DND-41 (cell line): ENCODE data around the gene H1-8.

Source experiments
- ATAC-seq: fragments of 200-7000 bp; cut with Tn5 transposase; 3 replicates; pipeline ENCODE4 v1.9.1; 2021; ENCODE audit warnings: low read depth; ENCODE audit not compliant: insufficient read depth
- DNase-seq: peaks from one replicate; pipeline ENCODE4 v3.0.0-alpha.2; 2020
- H2AFZ ChIP-seq: 2 replicates; pipeline ENCODE4 v1.6.0; 2012; ENCODE audit warnings: low read depth, low read length
- H3K27ac ChIP-seq: 2 replicates; pipeline ENCODE4 v1.5.1; 2012; ENCODE audit warnings: low read length, inconsistent platforms
- H3K27me3 ChIP-seq: fragments of 200-600 bp; sonication (generic); 2 replicates; pipeline ENCODE4 v1.6.0; 2012; ENCODE audit warnings: low read length, mild to moderate bottlenecking, inconsistent platforms; ENCODE audit not compliant: insufficient read depth, poor library complexity
- H3K36me3 ChIP-seq: 2 replicates; pipeline ENCODE4 v1.5.1; 2012; ENCODE audit warnings: low read length, inconsistent platforms; ENCODE audit not compliant: insufficient read depth
- H3K4me1 ChIP-seq: 2 replicates; pipeline ENCODE4 v1.5.1; 2012; ENCODE audit warnings: mild to moderate bottlenecking, low read length; ENCODE audit not compliant: insufficient read depth
- H3K4me2 ChIP-seq: 2 replicates; pipeline ENCODE4 v1.6.0; 2012; ENCODE audit warnings: mild to moderate bottlenecking, moderate library complexity, low read length, inconsistent platforms; ENCODE audit not compliant: insufficient read depth
- H3K4me3 ChIP-seq, 2 experiments: fragments of 200-600 bp in 1 of 2; shearing (Covaris generic) in 1 of 2; 2 replicates each; pipeline ENCODE4 v1.5.1; 2012 to 2016; ENCODE audit warnings: inconsistent platforms in 2 of 2, low read length in 2 of 2, mild to moderate bottlenecking in 2 of 2, low read depth in 1 of 2, moderate library complexity in 1 of 2
- H3K79me2 ChIP-seq: 2 replicates; pipeline ENCODE4 v1.6.0; 2012; ENCODE audit warnings: low read length, inconsistent platforms; ENCODE audit not compliant: insufficient read depth
- H3K9ac ChIP-seq: 2 replicates; pipeline ENCODE4 v1.6.0; 2012; ENCODE audit warnings: low read depth, mild to moderate bottlenecking, inconsistent platforms, low read length, moderate library complexity
- H3K9me3 ChIP-seq: 2 replicates; pipeline ENCODE4 v1.5.1; 2012; ENCODE audit warnings: low read length, moderate library complexity, mild to moderate bottlenecking, inconsistent platforms; ENCODE audit not compliant: insufficient read depth, severe bottlenecking
- H4K20me1 ChIP-seq: 2 replicates; pipeline ENCODE4 v1.6.0; 2012; ENCODE audit warnings: low read length; ENCODE audit not compliant: insufficient read depth
- EZH2 ChIP-seq: IDR thresholded peaks from 3 replicates; pipeline ENCODE4 v1.6.1; 2012; ENCODE audit warnings: borderline replicate concordance, low read depth, mild to moderate bottlenecking, moderate library complexity, low read length, inconsistent platforms; ENCODE audit not compliant: severe bottlenecking
- TF ChIP-seq, protein P1 (sequence below): IDR thresholded peaks from 2 replicates; pipeline ENCODE4 v1.5.1; 2012; ENCODE audit warnings: borderline replicate concordance, low read length, moderate library complexity, mild to moderate bottlenecking; ENCODE audit not compliant: poor library complexity, severe bottlenecking; ENCODE audit errors: extremely low read depth

Gene H1-8

DNA sequence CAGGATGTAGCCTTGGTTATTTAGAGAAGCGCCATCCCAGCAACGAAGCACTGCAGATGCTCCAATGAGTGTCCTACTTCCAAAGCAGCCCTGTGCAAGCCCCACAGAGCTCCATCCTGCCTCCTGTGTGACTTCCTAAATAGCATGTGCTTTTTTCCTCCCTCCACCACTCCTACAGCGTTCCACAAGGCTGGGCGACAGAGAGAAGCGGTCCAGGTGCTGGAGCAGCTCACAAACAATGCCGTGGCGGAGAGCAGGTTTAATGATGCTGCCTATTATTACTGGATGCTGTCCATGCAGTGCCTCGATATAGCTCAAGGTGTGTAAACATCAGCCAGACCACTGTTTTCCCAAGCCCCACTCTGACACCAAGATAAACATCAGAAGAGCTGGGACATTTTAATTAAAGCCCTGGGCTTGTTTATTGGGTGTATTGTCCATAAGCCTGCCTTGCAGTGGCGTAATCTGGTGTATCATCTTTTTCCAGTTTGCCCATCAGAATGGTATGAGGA is 36.7 kb upstream of the H1-8 start:
- H3K9ac ChIP-seq: no peak overlapping the region
- TF ChIP-seq EZH2: no peak
- TF ChIP-seq, protein P1, sequence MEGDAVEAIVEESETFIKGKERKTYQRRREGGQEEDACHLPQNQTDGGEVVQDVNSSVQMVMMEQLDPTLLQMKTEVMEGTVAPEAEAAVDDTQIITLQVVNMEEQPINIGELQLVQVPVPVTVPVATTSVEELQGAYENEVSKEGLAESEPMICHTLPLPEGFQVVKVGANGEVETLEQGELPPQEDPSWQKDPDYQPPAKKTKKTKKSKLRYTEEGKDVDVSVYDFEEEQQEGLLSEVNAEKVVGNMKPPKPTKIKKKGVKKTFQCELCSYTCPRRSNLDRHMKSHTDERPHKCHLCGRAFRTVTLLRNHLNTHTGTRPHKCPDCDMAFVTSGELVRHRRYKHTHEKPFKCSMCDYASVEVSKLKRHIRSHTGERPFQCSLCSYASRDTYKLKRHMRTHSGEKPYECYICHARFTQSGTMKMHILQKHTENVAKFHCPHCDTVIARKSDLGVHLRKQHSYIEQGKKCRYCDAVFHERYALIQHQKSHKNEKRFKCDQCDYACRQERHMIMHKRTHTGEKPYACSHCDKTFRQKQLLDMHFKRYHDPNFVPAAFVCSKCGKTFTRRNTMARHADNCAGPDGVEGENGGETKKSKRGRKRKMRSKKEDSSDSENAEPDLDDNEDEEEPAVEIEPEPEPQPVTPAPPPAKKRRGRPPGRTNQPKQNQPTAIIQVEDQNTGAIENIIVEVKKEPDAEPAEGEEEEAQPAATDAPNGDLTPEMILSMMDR: no peak
- H3K9me3 ChIP-seq: no peaks in the 10 kb centered on the region
- DNase-seq (no peak), ATAC-seq (no peak)
- no peak overlapping the region for H3K4me2 ChIP-seq
- no peaks in the 10 kb centered on the region for H3K27me3 ChIP-seq
- H3K4me1 ChIP-seq: no peaks in the 10 kb centered on the region
- H3K36me3 ChIP-seq: peaks cover 50% of the 10 kb centered on the region
- no peak overlapping the region for H2AFZ ChIP-seq
- H3K4me3 ChIP-seq: no peak overlapping the region
- no peaks in the 10 kb centered on the region for H3K79me2 ChIP-seq
- H4K20me1 ChIP-seq: no peaks in the 10 kb centered on the region
- H3K27ac ChIP-seq: no peak overlapping the region

DNA sequence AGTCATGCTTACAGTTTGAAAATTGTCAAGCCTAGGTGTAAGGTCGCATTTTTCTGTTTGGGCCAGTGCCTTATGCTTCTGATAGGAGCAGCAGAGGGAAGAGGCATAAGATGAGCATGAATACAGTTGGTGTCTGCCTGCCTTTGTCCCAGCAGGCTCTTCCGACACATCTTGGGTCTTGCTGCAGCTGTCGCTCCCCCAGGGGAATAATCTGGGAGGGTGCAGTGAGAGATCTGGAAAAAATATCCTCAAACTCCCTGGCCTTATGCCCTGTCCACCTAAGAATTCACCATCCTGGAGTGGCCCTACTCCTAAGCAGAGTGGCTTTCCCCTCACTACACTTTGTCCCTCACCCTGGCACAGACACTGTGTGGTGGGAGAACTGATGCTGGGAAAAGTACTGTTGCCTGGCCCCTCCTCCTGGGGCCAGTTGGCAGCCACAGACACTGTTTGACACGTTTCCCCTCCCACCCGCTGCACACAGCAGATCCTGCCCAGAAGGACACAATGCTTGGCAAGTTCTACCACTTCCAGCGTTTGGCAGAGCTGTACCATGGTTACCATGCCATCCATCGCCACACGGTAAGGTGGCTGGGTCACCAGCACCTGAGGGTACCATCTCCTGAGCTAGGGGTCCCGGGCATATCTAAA is 35.7 kb upstream of the H1-8 start:
- no peak for DNase-seq
- Histone ChIP-seq H3K27me3 (no peaks in the 10 kb centered on the region), H3K79me2 (no peaks in the 10 kb centered on the region), H3K4me3 (no peak overlapping the region), H3K4me1 (no peaks in the 10 kb centered on the region), H3K9ac (no peak overlapping the region), H4K20me1 (no peaks in the 10 kb centered on the region), H3K27ac (no peak overlapping the region), H3K9me3 (no peaks in the 10 kb centered on the region), H3K36me3 (peaks cover 43% of the 10 kb centered on the region), H2AFZ (no peak overlapping the region), H3K4me2 (no peak overlapping the region)
- TF ChIP-seq EZH2: no peak
- TF ChIP-seq, protein P1: no peak
- ATAC-seq: no peak

DNA sequence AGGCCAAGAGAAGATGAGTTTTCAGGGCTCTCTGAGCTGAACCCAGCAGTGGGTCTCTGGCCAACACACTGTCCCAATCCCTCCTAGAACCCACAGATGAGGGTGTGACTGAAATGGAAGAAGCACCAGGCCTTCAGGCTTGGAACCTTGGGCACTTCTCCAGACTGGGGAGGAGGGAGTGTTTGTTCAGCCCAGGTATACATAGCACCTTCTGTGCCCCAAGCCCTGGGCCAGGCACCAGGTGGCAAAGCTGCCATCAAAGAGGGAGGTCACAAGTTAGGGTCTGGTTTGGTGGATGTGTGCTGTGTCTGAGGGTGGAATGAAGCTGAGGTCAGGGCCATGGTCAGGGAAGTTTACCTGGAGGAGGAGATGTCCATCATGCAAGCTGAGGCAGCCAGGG is 30.4 kb upstream of the H1-8 start:
- H2AFZ ChIP-seq: no peak overlapping the region
- H3K27ac ChIP-seq: no peak overlapping the region
- no peaks in the 10 kb centered on the region for H3K79me2 ChIP-seq
- H3K9me3 ChIP-seq: no peaks in the 10 kb centered on the region
- H3K4me3 ChIP-seq: no peak overlapping the region
- no peaks in the 10 kb centered on the region for H3K27me3 ChIP-seq
- no peaks in the 10 kb centered on the region for H3K4me1 ChIP-seq
- peaks cover 39% of the 10 kb centered on the region for H3K36me3 ChIP-seq
- H3K4me2 ChIP-seq: no peak overlapping the region
- no peak for ATAC-seq
- TF ChIP-seq, protein P1: no peak
- TF ChIP-seq EZH2: no peak
- no peak for DNase-seq
- H4K20me1 ChIP-seq: no peaks in the 10 kb centered on the region
- H3K9ac ChIP-seq: no peak overlapping the region

DNA sequence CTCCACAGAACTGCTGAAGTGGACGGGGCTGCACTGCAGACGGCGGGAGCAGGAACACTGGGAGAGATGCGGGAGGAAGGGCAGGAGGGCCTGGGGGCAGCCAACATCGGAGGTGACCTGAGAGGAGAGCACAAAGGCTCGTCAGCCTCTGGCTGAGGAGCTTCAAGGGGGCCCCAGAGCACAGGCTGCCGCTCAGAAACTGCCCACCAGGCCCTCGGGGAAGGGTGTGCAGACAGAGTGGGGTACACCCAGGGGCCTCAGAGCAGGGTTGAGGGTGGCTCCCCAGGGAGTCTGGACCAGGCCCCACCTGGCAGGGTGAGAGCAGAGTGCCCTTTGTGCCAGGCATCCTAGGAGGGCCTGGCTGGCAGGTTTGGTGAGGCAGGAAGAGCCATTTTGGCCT is 29.3 kb upstream of the H1-8 start:
- Histone ChIP-seq H3K27ac (no peak overlapping the region), H4K20me1 (no peaks in the 10 kb centered on the region), H3K9me3 (no peaks in the 10 kb centered on the region), H3K79me2 (no peaks in the 10 kb centered on the region), H3K4me2 (no peak overlapping the region), H3K9ac (no peak overlapping the region), H3K4me1 (no peaks in the 10 kb centered on the region), H3K4me3 (no peak overlapping the region), H2AFZ (no peak overlapping the region), H3K36me3 (peaks cover 42% of the 10 kb centered on the region), H3K27me3 (no peaks in the 10 kb centered on the region)
- ATAC-seq: no peak
- no peak for DNase-seq
- TF ChIP-seq, protein P1: no peak
- TF ChIP-seq EZH2: no peak
